GM21381 (cell line): ENCODE results near the gene CACNA2D3.

Experiments used
- ATAC-seq: cut with Tn5 transposase; IDR thresholded peaks from one replicate; pipeline ENCODE4 v1.9.1; 2021; ENCODE audit warnings: mild to moderate bottlenecking, moderate library complexity; ENCODE audit not compliant: unreplicated experiment

CACNA2D3 gene

DNA sequence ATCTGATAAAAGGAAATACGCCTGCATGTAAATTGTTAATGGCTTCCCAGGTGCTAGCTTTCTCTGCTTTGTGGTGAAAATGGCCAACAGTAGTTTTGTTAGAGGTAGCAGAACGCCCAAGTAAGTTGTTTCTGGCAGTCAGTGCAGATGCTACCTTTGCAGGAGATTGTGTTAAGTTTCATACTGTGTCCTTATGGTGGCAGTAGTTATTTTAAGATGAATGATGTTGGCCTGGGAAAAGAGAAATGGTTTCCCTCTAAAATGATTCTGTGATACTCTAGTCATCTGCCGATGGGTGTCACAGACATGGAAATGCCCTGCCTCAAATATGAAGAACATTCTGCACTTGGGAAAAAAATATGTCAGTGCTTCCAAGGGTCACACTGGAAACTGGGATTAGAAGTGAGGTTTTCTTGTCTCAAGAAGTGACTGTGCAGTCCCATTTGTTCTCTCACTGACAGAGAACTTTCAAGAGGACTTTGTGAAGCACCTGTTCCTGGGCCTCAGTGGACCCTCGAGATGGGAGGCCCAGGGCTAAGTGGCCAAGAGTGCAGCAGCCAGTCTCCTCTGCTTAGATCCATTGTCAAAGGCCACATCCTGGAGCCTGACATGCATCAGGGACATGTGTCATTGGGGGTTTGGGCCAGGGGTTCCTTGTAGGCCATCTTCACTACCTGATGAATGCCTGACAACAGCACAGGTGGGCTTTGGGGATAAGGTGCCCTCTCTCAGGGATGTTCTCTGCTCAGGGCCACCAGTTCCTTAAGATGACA lies 393.3 kb downstream of the CACNA2D3 start:
- ATAC-seq, result no peak

GRCh38 chr3:54517424-54517823 lies 395.1 kb downstream of the CACNA2D3 start:
- no peak for ATAC-seq

DNA sequence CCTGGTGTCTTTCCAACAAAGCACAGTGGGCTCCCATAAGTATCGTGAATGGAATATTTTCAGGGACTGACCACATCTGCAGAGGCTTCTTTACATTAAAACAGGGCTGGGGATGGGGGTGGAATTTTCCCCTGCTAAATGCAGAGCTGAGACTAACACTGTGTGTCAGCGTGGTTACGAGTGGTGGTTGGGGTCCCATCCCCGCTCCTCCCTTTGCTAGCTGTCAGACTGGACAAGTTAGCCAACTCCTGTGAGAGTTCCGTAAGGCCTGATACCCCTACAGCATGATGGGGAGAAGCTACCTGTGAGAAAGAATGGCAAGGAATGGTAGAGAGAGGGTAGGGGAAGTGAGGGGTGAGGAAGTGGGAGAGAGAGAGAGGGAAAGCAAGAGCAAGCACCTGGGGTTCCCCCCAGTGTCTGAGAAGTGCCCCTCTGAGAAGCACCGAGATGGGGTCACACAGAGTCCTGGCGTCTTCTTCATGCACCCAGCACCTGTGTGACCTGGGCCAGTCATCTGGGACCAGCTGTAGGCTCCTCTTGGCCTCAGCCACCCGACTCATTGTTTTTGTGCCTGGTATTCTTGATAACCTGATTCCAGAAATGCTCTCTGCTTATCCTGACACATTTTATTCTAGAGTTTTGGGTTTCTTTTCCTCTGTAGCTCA lies 395.8 kb downstream of the CACNA2D3 start:
- no peak for ATAC-seq

- no peak for ATAC-seq
Observed at GRCh38 chr3:54519493-54519892, 397.1 kb downstream of the CACNA2D3 start.

- no peak for ATAC-seq
Observed at GRCh38 chr3:54520060-54520459, 397.7 kb downstream of the CACNA2D3 start.

GRCh38 chr3:54527521-54527920 lies 405.2 kb downstream of the CACNA2D3 start:
- ATAC-seq, result no peak

- no peak for ATAC-seq
Observed at GRCh38 chr3:54527953-54528352, 405.6 kb downstream of the CACNA2D3 start.

GRCh38 chr3:54528668-54529067 lies 406.3 kb downstream of the CACNA2D3 start:
- no peak for ATAC-seq

DNA sequence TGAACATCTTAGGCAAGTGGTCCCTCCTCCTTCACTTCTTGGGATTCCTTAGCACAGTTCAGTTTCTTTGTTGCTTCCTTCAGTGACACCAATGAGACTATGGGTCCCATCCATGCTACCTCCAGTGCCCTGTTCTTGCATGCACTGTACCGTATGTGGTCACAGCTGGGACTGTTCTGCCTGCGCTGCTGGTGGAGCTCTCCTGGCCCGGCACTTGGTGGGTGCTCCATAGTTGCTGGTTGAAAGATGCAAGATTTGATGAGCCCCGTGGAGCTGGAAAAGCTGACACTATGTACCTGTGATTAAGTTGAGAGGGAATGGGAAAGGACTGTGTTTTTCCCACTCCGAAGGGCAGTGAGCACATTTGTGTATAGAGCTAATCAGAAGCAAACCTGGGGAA lies 407.7 kb downstream of the CACNA2D3 start:
- ATAC-seq, result no peak

DNA sequence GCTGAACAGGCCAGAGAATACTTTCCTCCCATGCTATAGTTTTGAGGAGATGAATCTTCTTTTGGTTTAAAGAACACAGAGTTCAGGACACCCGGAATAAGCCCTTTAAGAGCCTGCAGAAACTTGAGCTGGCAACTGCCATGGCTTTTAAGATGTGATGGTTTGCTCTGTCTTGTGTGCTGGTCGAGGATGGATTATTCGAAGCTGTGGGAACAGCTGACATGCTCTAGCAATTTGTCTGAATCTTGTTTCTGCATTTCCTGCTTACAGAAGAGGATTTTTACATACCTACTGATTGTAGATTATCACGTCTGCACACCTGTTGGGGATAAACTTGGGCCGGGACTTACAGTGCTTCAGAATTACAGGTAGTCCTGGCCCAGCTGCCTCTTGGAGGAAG lies 408.6 kb downstream of the CACNA2D3 start:
- ATAC-seq, result no peak

DNA sequence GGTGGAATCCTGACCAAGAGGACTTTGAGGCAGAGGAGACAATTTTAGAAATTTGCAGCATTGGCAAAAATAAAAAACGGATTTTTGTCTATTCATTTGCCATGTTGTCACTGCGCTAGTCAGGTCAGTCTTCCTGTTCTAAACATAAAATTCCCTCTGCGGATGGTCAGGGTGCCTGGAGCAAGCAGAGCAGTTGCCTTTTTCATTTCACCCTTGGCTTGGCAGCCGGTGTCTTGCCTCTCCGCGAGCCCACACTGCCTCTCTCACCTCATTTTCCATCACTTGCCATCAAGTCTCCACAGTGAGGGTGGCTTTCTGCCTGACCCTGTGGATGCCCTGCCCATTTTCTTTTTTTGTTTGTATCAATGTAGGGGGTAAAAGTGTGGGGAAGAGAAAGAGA lies 409.4 kb downstream of the CACNA2D3 start:
- no peak for ATAC-seq

- no peak for ATAC-seq
Observed at GRCh38 chr3:54533856-54534255, 411.5 kb downstream of the CACNA2D3 start.

GRCh38 chr3:54535619-54536018 lies 413.3 kb downstream of the CACNA2D3 start:
- ATAC-seq, result no peak

GRCh38 chr3:54536450-54536849 lies 414.1 kb downstream of the CACNA2D3 start:
- ATAC-seq, result no peak

DNA sequence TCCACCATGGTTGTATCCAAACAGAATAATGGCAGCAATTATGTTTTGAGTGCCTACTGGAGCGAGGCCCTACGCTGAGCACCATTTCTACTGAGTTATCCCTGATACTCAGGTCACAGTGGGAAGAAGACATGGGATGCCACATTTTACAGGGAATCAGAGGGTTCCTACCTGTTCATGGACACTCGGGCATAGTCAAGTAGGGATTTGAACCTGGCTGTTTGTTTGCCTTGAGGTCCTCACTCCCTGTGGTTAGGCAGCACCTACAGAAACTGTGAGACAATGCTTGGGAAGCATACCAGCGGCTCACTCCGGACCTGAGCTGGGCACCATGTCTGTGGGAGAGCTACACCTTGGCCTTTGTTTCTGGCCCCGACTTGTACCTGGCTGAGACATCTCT lies 415.2 kb downstream of the CACNA2D3 start:
- no peak for ATAC-seq

DNA sequence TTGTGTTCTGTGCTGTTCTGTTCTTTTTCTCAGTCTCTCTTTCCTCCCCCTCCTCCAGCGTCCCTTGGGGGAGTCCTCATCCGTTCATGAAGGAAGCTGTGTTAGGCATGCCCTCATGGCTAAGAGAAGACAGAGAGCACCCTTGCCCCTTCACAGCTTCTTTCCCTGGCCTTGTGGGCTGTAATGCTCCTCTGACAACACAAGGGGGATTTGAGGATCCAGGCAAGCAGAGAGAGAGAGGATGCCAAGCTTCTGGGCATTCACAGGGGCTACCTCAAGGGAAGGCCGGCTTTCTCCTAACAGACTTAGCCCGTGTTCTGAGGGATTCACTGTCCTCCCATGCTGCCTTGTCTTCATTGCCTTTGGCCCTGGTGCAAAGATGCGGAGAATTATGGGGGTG lies 416.0 kb downstream of the CACNA2D3 start:
- no peak for ATAC-seq

DNA sequence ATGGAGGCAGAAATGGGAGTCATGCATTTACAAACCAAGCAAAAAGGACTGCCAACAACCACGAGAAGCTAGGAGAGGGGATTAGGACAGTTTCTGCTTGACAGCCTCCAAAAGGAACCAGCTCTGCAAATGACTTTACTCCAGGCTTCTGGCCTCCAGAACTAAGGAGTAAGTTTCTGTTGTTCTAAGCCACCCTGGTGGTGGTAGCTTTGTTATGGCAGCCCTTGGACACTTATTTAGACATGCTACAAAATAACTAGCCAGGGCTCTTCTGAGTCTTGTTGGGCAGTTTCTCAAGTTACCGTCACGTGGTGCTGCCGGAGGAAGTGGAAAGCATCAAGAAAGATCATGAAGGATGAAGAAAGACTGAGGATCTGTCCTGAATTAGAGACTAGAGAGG lies 419.0 kb downstream of the CACNA2D3 start:
- no peak for ATAC-seq

GRCh38 chr3:54543446-54543845 lies 421.1 kb downstream of the CACNA2D3 start:
- no peak for ATAC-seq

GRCh38 chr3:54547051-54547450 lies 424.7 kb downstream of the CACNA2D3 start:
- ATAC-seq, result no peak

DNA sequence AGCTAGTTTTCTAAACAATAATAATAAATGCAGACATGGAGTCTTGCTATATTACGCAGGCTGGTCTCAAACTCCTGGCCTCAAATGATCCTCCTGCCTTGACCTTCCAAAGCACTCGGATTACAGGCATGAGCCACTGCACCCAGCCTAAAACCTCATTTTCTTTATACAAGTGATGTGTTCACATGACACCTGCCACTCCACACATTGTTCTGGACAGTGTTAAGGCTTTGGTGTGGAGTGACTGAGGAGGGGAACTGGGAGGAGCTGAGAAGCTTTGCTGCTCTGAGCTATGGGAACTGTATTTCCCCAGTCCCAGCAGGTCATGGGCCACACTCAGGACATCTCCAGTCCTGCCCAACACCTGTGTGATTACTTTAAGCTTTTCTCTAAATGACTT lies 425.5 kb downstream of the CACNA2D3 start:
- no peak for ATAC-seq

- ATAC-seq, result no peak
Observed at GRCh38 chr3:54549607-54550220, 427.4 kb downstream of the CACNA2D3 start.
